Measurements from ENCODE around the gene MED7. TPM values are rescaled to one million over a fixed set of nuclear protein-coding genes. Genes with fewer than 3 reads are reported as not detected.
"Not testable (repeated sequence)": the region's sequence is repeated elsewhere in the genome, so short reads cannot be mapped to it uniquely, and the experiment has no call there.

MED7 gene
- polyA plus RNA-seq, 1 donor from 2014 or later: 27.2 TPM

GRCh38 chr5:157186309-157187045 is 43.8 kb upstream of the MED7 start:
- Histone ChIP-seq H3K27me3 (ENCODE audit: insufficient read depth, low read depth, low read length) (no peaks in the 10 kb centered on the region), H3K79me2 (replicated peaks; ENCODE audit: insufficient read depth, low read length) (no peaks in the 10 kb centered on the region), H2AFZ (ENCODE audit: low read depth, low read length) (no peak overlapping the region), H3K4me3 (ENCODE audit: low read length) (no peak overlapping the region), H3K36me3 (ENCODE audit: insufficient read depth, low read length) (no peaks in the 10 kb centered on the region), H3K4me2 (ENCODE audit: low read length) (no peak overlapping the region), H3K9ac (ENCODE audit: low read length) (no peak overlapping the region), H3F3A (ENCODE audit: insufficient read depth, low read length, poor library complexity, severe bottlenecking) (no peaks in the 10 kb centered on the region), H3K27ac (ENCODE audit: low read length) (no peak overlapping the region), H4K20me1 (ENCODE audit: insufficient read depth) (no peaks in the 10 kb centered on the region), H3K9me3 (ENCODE audit: low read length) (no peaks in the 10 kb centered on the region), H3K9me2 (ENCODE audit: insufficient read depth, low read length) (no peaks in the 10 kb centered on the region)
- TF ChIP-seq POLR2AphosphoS5 (IDR thresholded peaks at IDR 0.05): no peak
- TF ChIP-seq EP300 (conservative IDR thresholded peaks at IDR 0.05; ENCODE audit: poor library complexity, severe bottlenecking): no peak
- TF ChIP-seq SMC3 (conservative IDR thresholded peaks at IDR 0.05; ENCODE audit: poor library complexity): no peak
- no peak for TF ChIP-seq TAF1 (IDR thresholded peaks at IDR 0.05; ENCODE audit: low read depth)
- no peak for TF ChIP-seq RAD21 (conservative IDR thresholded peaks at IDR 0.05)
- TF ChIP-seq, protein P1, sequence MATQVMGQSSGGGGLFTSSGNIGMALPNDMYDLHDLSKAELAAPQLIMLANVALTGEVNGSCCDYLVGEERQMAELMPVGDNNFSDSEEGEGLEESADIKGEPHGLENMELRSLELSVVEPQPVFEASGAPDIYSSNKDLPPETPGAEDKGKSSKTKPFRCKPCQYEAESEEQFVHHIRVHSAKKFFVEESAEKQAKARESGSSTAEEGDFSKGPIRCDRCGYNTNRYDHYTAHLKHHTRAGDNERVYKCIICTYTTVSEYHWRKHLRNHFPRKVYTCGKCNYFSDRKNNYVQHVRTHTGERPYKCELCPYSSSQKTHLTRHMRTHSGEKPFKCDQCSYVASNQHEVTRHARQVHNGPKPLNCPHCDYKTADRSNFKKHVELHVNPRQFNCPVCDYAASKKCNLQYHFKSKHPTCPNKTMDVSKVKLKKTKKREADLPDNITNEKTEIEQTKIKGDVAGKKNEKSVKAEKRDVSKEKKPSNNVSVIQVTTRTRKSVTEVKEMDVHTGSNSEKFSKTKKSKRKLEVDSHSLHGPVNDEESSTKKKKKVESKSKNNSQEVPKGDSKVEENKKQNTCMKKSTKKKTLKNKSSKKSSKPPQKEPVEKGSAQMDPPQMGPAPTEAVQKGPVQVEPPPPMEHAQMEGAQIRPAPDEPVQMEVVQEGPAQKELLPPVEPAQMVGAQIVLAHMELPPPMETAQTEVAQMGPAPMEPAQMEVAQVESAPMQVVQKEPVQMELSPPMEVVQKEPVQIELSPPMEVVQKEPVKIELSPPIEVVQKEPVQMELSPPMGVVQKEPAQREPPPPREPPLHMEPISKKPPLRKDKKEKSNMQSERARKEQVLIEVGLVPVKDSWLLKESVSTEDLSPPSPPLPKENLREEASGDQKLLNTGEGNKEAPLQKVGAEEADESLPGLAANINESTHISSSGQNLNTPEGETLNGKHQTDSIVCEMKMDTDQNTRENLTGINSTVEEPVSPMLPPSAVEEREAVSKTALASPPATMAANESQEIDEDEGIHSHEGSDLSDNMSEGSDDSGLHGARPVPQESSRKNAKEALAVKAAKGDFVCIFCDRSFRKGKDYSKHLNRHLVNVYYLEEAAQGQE (IDR thresholded peaks at IDR 0.05; ENCODE audit: borderline replicate concordance): no peak
- no peak for TF ChIP-seq MXI1 (conservative IDR thresholded peaks at IDR 0.05; ENCODE audit: poor library complexity, severe bottlenecking)
- no peak for TF ChIP-seq CTCF (IDR thresholded peaks at IDR 0.05; ENCODE audit: poor library complexity, severe bottlenecking)
- TF ChIP-seq EZH2 (IDR thresholded peaks at IDR 0.05; ENCODE audit: borderline replicate concordance, insufficient read depth, low read length, poor library complexity, severe bottlenecking): no peak

- H3K27me3 ChIP-seq (ENCODE audit: insufficient read depth, low read depth, low read length); H4K20me1 ChIP-seq (ENCODE audit: insufficient read depth); H3K4me3 ChIP-seq (ENCODE audit: low read length); H3K79me2 ChIP-seq (replicated peaks; ENCODE audit: insufficient read depth, low read length); H2AFZ ChIP-seq (ENCODE audit: low read depth, low read length); H3K4me2 ChIP-seq (ENCODE audit: low read length); H3K36me3 ChIP-seq (ENCODE audit: insufficient read depth, low read length); H3K9ac ChIP-seq (ENCODE audit: low read length); H3K27ac ChIP-seq (ENCODE audit: low read length); H3F3A ChIP-seq (ENCODE audit: insufficient read depth, low read length, poor library complexity, severe bottlenecking); H3K9me3 ChIP-seq (ENCODE audit: low read length); H3K9me2 ChIP-seq (ENCODE audit: insufficient read depth, low read length): not testable (repeated sequence)
Measured at GRCh38 chr5:157185122-157185521, 42.5 kb upstream of the MED7 start.

All from neural cell (in vitro differentiated cells).